Left lobe of liver (tissue), 2 donors: ENCODE measurements around the gene PFKP. TPM values are rescaled to one million over a fixed set of nuclear protein-coding genes. Genes with fewer than 3 reads are reported as not detected.

ENCODE experiments used
- ATAC-seq: fragments of 200-7000 bp; cut with Tn5 transposase; one replicate; pipeline ENCODE4 v1.9.1; 2020; ENCODE audit warnings: mild to moderate bottlenecking, moderate library complexity
- DNase-seq: peaks from one replicate; pipeline ENCODE4 v3.0.0-alpha.2; 2020; ENCODE audit warnings: low spot score
- total RNA-seq: library from RNA; stranded (reverse); gene quantifications from one replicate; pipeline ENCODE4 v1.2.1, GENCODE V29; 2021
- donor health status: DM: no; HTN: no; CAD: no; lungs with moderate emphysema.
- donor health status: DM: no; HTN: yes; CAD: no.

Gene PFKP
- total RNA-seq, 1 donor from 2014 or later, result 4.3 TPM

- no peak for ATAC-seq
- no peak for DNase-seq
Measured at GRCh38 chr10:3179174-3179573, 111.8 kb downstream of the PFKP start.

GRCh38 chr10:3180355-3181025 is 113.1 kb downstream of the PFKP start:
- ATAC-seq (no peak), DNase-seq (no peak)

DNA sequence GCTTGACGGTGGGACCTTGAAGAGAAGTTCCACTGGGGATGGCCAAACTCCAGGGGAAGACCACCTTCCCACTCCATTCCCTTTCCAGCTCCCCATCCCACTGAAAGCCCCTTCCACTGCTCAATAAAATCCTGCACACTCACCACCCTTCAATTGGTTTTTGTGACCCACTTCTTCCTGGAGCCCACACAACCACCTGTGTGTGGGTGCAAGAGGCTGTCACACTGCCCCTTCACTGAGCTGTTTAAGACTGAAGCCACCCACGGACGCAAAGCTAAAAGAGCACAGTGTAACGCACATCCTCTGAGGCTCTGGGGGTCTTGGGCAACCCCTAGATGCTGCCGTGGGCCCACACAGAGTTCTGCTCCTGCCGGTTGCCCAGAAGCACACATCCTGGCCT is 118.0 kb downstream of the PFKP start:
- no peak for DNase-seq
- no peak for ATAC-seq

DNA sequence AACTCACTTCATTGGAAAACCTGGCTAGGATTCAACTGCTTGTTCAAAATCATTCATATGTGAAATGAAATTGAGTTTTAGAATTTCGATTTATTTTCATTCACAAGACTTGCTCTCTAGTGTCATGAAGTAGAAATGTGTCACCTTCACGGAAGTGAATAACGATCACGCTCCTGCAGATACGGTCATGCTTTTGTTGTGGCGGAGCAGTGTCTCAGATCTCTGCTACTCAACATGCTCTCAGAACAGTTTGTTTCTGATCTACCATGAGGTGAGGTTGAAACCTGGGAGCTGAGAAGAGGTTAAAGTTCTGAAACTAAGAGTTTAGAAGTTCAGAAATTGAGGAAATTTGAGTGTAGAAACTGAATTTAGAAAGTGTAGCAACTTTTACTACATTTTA is 119.0 kb downstream of the PFKP start:
- DNase-seq (no peak), ATAC-seq (no peak)

Other genes starting within 250 kb of the PFKP start
- gene PITRM1, start 105.2 kb downstream of the PFKP start, total RNA-seq, result 37.9 TPM